Epithelial cell of proximal tubule (primary cell): ENCODE data around the gene CYB561D1. TPM values are rescaled to one million over a fixed set of nuclear protein-coding genes. Genes with fewer than 3 reads are reported as not detected.
"Not testable (repeated sequence)": the region's sequence is repeated elsewhere in the genome, so short reads cannot be mapped to it uniquely, and the experiment has no call there.

ENCODE experiments used
- DNase-seq: peaks from one replicate; pipeline ENCODE4 v3.0.0-alpha.2; 2011; ENCODE audit warnings: low read depth
- H3K4me3 ChIP-seq: 2 replicates; pipeline ENCODE4 v1.5.1; 2011; ENCODE audit warnings: low read depth, mild to moderate bottlenecking, low read length
- CTCF ChIP-seq: conservative IDR thresholded peaks from 2 replicates; pipeline ENCODE4 v1.5.1; 2012; ENCODE audit warnings: low read depth, mild to moderate bottlenecking, low read length
- total RNA-seq: library from RNA; depleted of rRNA; stranded (reverse); fragments of >200 nt; gene quantifications from 2 replicates; pipeline ENCODE4 v1.2.3, GENCODE V29; 2015

The CYB561D1 gene
- 3.6 and 4.0 TPM in 2 replicates for total RNA-seq

GRCh38 chr1:109493805-109494539 lies at the start of gene CYB561D1:
TSS of gene CYB561D1 (plus strand) at chr1:109494094. CDS start at chr1:109494140, 46 bp downstream.
- peak; percentile 86 for TF ChIP-seq CTCF
- peak within 1 kb of the TSS; percentile 71 for H3K4me3 ChIP-seq
- DNase-seq = no peak

GRCh38 chr1:109444346-109444745 lies 49.5 kb upstream of the CYB561D1 start:
- H3K4me3 ChIP-seq = no peak overlapping the region
- no peak for DNase-seq
- TF ChIP-seq CTCF = no peak

- DNase-seq, H3K4me3 ChIP-seq: not testable (repeated sequence)
Observed at GRCh38 chr1:109445949-109446695, 47.8 kb upstream of the CYB561D1 start.

- TF ChIP-seq CTCF = no peak
- DNase-seq = no peak
- no peak overlapping the region for H3K4me3 ChIP-seq
Observed at GRCh38 chr1:109447524-109447923, 46.4 kb upstream of the CYB561D1 start.

- DNase-seq = no peak
- no peak overlapping the region for H3K4me3 ChIP-seq
- no peak for TF ChIP-seq CTCF
Observed at GRCh38 chr1:109454497-109455133, 39.3 kb upstream of the CYB561D1 start.

GRCh38 chr1:109457819-109458218 lies 36.1 kb upstream of the CYB561D1 start:
- DNase-seq = no peak
- TF ChIP-seq CTCF = no peak
- H3K4me3 ChIP-seq = no peak overlapping the region

GRCh38 chr1:109466125-109466451 lies 27.8 kb upstream of the CYB561D1 start:
- no peak for TF ChIP-seq CTCF
- no peak for DNase-seq
- H3K4me3 ChIP-seq = peak overlapping the region; percentile 66
